NCI-H1092 treated with DMSO at 0.1 percent for 48 hours (cell line): ENCODE results near the gene MYBPH.

Experiments
- DNase-seq: peaks from one replicate; lab custom pipeline; 2025; lab: John Stamatoyannopoulos, UW

Gene MYBPH

DNA sequence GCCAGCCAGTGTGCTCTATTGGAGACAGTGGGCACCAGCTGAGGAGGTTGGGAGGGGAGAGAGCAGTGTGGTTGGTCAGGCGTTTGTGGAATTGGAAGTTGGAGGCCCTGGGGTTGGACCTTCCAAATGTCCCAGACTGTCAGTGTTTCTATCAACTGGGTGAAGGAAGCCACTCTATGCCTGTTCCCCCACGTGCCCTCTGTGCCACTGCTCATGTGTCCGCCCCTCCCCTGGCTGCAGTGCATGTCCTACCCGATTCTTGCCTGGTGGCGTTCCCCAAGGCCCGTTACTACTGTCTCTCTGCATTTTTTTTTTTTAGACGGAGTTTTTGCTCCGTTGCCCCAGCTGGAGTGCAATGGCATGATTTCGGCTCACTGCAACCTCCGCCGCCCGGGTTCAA lies 27.0 kb downstream of the MYBPH start:
- no peak for DNase-seq

DNA sequence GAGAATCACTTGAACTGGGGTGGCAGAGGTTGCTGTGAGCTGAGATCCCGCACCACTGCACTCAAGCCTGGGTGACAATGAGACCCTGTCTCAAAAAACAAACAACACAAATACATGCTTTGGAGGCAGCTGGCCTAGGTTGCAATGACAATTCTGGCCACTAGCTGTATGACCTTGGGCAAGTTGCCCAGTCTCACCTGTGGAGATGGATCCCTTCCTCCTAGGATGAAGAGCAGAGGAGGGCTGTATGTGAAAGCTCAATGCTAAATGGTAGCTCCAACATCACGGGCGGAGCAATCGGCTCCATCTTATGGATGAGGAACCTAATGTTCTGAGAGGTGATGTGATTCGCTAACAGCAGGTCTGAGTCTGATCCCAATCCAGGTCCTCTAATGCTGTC lies 27.5 kb downstream of the MYBPH start:
- no peak for DNase-seq

DNA sequence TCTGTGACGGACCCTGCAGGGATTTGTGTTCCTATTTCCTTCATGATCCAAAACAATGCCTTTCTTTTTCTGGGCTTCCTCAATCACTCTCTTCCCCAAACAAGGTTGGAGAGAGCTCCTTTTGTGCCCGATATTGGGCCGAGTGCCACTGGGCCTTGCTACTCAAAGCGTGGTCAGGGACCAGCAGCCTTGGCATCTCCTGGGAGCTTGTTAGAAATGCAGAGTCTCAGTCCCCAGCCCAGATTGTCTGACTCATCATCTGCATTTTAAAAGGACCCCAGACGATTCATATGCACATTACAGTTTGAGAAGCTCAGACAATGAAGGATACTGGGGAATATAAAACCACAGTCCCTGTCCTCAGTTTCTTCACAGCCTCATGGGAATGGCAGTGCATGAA lies 28.2 kb downstream of the MYBPH start:
- no peak for DNase-seq

DNA sequence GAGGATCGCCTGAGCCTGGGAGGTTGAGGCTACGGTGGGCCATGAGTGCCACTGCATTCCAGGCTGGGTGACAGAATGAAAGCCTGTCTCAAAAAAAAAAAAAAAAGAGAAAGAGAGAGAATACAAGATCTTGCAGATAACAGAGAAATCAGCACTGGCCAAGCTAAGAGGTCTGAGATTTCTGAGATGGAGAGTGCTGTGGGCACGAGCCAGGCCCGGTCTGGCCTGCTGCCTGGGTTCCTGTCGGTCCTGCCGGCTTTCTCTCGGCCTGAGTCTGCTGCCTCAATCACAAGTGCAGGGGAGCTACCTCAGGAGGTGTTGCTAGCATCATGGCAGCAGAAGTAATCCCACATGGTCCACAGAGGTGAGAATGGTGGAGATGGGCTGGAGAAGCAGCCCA lies 29.1 kb downstream of the MYBPH start:
- DNase-seq, result no peak

DNA sequence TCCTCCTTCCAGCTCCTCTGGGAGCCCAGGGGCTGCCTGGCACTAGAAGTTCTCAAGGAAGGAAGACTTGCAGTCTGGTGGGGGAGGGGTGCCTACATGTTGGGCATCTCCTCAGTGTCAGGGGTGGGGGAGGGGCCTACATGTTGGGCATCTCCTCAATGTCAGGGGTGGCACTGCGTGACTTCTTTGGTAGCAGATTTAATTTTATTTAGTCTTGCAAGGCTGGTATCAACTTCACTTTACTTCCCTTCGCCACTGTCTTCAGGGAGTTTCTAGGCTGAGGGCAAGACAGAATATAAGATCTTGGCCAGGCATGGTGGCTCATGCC lies 29.6 kb downstream of the MYBPH start:
- DNase-seq, result no peak

DNA sequence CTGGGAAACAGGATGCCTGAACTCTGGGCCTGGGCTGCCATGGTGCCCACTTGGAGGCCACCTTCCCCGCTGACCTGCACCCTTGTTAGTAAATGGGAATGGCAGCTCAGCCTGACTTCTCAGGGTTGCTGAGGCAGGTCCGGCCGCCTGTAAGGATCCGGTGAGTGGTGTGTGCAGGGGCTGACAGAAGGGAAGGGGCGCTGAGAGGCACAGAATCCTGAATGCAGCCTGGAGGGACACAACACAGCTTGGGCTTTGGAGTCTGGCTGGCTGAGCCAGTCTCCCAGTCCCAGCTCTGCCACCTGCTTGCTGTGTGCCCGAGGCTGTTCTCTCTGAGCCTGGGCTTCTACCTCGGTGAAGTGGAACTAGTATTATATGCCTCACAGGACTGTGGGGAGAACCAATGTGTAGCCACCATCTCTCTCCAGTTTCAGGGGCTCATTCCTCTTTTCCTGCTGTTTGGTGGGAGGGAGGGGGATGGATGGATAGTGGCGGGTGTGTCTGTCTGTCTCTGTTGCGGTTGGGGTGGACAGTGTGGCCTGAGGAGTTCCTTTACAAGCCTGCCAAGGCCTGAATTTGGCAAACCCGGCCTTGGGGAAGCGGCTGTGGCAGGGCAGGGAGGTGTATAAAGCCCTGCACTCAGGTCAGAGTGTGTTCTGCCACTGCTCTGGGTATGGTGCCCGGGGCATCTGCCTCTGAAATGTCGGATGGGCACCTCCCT lies 30.1 kb downstream of the MYBPH start:
- no peak for DNase-seq

DNA sequence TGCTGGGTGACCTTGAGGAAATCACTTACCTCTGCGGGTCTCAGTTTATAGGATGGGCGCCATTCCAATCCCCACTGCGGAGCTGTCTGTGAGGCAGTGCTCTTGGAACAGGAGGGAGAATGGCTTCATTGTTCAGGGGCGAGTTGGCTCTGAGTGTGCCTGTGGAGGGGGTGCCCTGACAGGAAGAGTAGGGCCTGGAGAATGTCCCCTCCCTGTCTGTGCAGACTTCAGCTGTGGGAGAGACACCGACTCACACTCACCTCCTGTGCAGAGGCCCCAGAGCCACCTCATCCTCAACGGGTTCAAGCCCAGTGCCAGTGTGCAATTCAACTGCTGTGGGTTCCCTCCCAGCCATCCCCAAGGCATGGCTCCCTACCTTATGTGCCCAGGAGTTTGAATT lies 31.0 kb downstream of the MYBPH start:
- peak; percentile 64 for DNase-seq

DNA sequence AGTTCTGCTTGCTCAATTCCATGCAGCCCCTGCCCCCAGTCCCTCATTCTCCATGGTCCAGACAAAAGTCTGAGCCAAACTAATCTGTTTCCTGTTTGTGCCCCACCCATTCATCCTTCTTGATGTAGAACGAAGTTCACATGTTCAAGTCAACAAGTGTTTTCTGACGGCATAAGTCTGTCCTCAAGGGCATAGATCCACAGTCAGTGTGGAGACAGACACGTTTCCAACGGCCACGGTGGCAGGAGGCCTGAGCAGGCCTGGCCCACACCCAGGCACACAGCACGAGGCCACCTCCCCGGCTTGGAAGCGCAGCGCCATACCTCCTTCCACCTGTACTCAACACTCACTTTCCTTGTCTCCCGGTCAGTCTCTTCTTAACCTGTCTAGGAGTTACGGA lies 32.0 kb downstream of the MYBPH start:
- no peak for DNase-seq

DNA sequence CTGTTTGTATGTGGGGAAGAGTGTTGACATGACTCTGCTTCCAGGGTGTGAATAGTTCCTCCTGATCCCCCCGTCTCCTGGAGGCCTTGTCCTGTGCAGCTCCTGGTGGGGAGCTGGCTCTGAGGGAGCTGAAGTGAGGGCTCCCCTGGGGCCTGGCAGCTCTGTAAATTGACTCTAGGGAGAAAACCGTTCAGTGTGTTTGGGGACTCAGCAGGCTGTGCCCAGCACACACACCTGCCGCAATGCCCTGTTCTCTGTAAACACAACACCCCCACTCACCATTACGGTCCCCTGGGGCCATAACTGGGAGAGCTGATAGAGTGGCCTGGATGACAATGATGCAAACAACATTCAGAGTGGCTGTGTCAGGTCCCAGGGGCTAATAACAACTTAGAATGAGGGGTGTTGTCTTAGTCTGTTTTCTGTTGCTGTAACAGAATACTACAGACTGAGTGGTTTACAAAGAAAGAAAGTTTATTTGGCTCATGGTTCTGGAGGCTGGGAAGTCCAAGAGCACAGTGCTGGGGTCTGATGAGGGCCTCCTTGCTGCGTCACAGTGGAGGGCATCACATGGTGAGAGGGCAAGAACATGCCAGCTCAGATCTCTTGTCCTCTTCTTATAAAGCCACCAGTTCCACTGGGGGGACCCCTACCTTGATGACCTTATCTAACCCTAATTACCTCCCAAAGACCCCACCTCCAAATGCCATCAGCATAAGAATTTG lies 32.8 kb downstream of the MYBPH start:
- peak; percentile 95 for DNase-seq

DNA sequence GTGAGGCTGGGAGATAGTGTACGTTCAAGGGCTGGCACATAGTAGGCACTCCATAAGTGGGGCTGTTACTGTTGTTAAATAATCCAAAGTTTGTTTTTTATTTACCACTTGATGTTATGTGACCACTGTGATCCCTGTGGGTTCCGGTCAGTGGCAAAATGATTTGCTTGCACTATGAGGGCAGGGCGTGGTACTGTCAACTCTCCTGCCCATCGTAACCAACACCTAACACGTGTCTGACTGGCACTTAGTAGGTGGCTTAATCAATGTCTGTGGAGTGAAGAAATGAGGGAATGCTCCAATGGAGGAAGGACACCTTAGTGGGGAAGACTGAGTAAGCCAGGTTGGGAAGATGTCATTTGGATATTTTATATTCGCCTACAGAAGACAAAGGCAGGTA lies 33.5 kb downstream of the MYBPH start:
- no peak for DNase-seq

DNA sequence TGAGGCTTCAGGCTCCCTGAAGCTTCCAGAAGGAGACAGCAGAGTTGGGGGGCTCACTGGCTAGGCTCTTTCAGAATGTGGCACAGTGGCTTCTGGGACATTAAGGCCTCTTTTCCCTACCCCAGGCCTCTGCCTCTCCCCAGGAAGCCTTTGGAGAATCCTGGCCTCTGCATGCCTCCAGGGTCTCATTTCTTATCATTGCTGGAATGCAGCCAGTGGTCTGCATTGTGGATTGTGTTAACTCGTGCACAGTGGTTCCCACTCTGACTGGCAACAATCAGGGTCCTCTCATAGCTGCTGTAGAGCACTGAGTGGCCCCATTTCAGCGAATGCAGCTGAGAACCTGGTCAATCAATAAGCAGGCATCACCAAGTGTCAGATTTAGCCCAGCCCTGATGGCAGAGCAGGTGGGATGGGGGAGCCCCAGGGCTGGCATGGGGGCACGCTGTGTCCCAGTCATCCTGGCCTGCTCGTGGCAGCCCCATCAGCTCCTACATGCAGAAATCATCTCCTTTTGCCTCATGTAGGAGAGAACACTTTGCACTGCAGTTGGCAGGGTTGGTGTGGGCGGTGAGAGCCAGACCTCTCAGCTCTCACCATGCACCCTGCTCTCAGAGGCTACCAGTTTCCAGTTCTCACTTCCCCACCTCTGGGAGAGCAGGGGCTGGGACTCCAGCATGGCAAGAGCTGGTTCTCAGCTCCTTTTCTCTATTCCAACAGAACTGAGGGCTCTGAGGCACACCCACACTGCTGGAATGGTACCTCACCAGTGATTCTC lies 34.7 kb downstream of the MYBPH start:
- no peak for DNase-seq

DNA sequence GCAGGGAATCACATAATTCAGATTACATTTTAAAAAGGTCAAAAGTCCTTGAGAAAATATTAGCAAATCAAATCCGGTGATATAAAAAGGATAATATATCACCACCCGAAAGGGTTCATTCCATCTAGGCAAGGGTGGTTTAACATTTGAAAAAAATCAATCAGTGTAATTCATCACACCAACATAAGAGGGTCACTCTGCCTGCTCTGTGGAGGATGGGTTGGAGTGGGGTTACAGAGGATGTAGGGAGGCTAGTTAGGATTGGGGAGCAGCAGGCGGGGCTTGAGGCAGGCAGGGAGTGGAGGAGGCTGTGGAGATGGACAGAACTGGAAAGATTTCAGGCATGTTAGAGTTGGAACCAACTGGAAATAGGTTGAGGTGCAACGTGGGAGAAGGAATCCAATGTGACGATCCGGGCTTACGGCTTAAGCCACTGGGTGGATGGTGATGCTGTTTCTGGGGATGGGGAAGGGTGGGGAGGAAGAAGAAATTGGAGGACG lies 35.6 kb downstream of the MYBPH start:
- no peak for DNase-seq

DNA sequence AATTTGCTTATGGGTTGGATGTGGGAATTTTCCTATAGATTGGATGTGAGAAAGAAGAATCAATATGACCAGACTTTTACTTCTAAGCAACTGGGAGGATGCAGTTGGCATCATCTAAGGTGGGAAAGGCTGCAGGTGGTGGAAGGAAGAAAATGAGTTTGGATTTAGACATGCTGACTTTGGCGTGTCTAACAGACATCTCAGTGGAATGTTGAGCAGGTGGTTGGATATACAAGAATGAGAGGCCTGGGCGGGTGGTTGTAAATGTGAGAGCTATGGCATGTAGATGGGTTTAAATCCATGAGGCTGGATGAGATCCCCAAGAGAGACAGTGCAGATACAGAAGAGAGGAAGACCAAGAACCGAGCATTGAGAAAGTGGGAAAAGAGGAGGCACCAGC lies 37.6 kb downstream of the MYBPH start:
- no peak for DNase-seq

DNA sequence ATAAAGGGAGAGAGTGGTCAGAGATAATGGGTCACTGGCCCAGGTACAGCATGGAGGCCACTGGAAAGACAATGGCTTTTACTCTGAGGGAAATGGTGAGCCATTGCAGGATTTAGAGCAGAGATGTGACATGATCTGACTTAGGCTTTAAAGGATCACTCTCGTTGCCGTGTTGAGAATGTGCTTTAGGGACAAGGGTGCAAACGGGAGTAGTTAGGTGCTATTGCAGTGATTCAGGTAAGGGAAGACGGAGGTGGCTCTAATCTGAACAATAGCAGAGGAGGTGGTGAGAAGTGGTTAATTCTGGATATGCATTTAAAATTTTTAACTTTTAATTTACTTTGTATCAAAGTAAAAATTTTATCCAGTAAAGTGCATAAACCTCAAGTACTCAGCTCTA lies 38.3 kb downstream of the MYBPH start:
- no peak for DNase-seq

DNA sequence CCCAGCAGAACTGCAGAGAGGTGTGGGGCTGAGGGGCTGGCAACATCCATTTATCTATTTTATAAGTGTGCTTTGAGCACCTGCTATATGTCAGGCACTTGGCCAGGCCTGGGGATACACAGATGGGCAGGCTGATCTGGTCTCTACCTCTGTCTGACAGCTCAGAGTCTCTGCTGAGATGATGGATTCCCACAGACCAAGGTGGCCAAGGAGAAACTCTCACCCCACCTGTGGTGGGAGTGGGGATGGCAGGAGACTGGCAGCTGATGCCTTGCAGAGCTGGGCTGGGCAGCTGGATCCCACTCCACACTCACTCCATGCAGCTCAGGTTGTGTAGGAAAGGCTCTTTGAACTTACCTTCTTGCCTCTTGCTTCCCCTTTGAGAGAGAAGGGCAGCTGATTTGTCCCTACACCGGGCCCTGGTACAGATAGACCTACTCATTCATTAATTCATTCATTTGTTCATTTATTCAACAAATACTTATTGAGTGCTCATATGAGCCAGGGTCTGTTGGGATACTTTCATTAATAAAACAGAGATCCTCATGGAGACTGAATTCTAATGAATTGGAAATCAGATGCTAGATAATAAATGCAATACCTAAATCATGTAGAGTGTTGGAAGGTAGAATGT lies 39.1 kb downstream of the MYBPH start:
- DNase-seq, result peak; percentile 29

DNA sequence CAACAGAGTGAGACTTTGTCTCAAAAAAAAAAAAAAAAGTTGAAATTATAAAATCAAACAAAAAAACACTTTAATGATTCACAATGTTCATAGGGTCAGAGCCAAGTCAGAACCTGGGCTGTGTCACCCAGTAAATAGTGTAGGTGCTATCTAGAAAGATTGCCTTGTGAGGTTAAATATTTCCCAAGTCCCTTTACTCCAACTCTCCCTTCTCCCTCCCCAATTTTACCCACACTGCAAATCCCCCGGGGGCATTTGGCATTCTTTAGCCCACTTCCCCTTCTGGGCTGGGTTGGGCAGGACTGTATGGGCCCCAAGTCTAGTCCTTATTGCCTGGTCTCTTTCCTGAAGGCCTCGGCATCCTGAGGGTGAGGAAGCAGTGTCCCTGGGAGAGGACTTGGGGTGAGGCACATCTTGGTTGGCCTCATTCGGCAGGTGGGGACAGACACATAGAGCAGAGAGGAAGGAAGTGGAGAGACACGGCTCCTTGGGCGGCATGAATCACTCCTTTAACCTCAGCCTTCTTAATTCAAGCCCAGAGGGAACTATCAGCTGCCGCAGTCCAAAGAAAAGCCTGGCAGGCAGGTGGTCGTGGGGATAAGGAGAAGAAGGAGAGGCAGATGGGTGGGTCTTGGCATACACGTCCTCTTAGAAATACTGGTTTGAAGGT lies 39.9 kb downstream of the MYBPH start:
- DNase-seq, result no peak

DNA sequence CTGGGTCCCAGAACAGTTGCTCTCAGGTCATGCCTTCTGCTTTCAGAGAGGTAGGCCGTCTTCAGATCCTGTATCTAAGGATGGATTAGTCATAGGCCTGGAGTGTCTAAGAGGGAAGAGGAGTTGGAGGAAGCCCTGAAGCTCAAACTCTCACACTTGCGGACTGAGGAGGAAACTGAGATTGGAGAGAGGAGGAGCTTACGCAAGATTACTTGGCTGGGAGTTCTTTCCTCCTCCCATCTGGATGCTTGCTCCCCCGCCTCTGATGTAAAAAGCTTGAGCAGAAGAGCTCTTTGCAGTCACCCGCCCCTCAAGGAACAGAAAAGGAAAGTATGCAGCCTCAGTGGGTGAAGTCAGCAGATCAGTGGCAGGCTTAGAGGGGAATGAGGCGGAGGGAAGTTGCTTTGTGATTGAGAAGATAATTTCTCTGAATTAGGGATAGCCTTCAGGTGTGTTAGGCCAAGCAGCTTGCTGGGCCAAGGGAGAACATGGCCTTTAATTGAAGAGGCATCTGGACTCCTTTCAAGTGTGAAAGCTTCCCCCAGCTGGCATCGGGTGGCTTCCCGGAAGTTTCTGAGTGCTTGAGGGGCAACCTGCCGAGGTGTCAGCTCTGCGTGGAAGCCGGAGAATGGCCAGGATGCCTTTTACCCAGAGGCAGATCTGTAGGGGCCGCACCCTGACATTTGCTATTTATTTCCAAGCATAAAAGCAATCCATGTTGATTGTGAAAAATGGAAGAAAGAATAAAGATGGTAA lies 41.5 kb downstream of the MYBPH start:
- DNase-seq, result peak; percentile 12

DNA sequence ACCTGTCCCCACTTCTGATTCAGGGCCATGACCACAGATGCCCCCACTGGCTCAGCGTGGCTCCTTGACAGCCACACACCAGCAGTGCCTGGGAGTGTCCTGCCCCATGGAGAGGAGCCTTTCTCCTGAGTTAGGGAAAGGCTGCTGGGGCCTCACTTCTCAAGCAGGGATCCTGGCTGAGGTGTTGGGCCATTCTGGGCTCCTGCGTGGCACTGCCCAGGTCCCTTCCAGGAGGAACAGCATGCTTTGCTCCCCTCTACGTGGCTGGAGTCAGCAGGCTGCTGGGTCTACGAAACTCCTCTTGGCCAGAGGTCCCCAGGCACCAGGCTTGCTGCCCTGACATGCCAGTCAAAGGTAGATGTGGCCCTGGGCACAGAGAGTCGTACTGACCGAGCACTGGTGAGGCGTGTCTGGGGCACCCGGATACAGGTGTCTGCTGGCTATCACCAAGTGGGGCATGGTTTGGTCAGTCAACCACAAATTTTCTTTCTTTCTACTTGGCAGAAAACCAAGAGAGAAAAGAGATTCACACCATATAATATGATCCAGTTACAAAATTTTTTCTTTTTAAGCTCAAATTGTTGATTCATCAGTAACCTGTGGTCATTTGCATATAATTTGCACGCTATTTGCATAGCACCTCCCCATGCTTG lies 44.0 kb downstream of the MYBPH start:
- DNase-seq, result no peak

DNA sequence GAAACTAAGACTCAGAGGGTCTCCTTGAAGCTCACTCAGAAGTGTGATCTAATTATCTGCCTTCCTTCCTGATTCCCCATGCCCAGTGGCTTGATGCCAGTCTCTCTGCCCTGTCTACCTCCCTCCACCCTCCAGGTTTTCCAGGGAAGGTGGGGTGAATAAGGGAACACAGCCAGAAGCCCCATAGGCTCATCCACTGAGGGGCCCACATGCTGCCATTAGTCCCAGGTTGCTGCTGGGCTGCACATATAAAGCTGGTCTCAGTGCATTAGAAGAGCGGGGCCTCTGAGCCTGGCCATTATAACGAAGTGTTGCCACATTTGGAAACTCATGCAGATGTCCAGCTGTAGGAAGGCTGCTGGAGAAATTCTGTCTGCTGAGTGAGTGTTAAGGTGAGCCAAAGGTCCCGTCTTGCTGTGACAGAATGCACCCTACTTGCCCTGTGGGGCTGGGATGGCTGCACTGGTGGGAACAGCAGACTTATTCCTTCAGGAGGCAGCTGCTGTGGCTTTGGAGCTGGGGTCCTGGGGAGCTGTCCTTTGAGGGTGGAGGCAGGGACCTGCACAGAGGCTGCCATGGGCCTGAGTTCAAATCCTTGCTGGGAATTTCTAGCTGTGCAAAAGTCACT lies 45.2 kb downstream of the MYBPH start:
- DNase-seq, result peak; percentile 49
